GM18505 (cell line): Measurements from ENCODE around the gene HOXC11.

Experiments used
- ATAC-seq: cut with Tn5 transposase; IDR thresholded peaks from one replicate; pipeline ENCODE4 v1.9.1; 2021; ENCODE audit not compliant: unreplicated experiment
- POLR2A ChIP-seq: IDR thresholded peaks from 4 replicates; pipeline ENCODE4 v1.6.1; 2011; ENCODE audit warnings: borderline replicate concordance; ENCODE audit not compliant: insufficient read depth, insufficient read length; ENCODE audit errors: extremely low read depth

Gene HOXC11

GRCh38 chr12:54025499-54026405, 52.8 kb downstream of the HOXC11 start:
- ATAC-seq = no peak

GRCh38 chr12:54026640-54027441, 53.9 kb downstream of the HOXC11 start:
- no peak for TF ChIP-seq POLR2A
- no peak for ATAC-seq

More at GRCh38 chr12:54025499-54026405, 52.8 kb downstream of the HOXC11 start:
- TF ChIP-seq POLR2A = no peak
